GM19468 (cell line): ENCODE measurements around the gene CDKAL1.

ENCODE experiments used
- ATAC-seq: cut with Tn5 transposase; IDR thresholded peaks from one replicate; pipeline ENCODE4 v1.9.1; 2021; ENCODE audit warnings: mild to moderate bottlenecking, moderate library complexity, moderate number of reproducible peaks; ENCODE audit not compliant: unreplicated experiment; ENCODE audit errors: extremely low read depth

The CDKAL1 gene

DNA sequence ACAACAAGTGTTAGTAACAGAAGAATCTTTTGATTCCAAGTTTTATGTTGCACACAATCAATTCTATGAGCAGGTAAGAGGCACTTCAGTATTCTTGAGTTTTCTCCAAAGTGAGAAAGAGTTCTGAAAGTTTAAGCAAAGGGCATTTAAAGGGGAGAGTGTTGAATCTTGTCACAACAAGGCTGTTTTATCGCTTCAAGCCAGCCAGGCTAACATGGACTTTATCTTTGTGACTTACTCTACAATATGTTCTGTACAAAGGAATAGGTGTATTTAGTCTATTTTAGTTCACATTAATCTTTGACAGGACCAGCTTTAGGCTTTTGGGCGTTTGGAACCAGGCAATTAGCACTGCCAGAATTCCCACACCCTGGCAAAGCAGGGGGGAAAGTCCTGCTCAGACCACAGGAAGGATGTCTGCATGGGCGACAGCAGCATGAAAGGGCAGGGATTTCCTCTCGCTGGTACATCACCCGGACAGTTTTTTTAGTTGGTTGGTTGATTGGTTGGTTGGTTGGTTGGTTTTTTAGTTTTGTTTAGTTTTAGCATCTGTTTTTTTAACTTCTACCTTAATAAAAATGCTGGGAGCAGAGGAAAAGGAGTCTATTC lies 663.9 kb downstream of the CDKAL1 start:
- ATAC-seq = no peak

DNA sequence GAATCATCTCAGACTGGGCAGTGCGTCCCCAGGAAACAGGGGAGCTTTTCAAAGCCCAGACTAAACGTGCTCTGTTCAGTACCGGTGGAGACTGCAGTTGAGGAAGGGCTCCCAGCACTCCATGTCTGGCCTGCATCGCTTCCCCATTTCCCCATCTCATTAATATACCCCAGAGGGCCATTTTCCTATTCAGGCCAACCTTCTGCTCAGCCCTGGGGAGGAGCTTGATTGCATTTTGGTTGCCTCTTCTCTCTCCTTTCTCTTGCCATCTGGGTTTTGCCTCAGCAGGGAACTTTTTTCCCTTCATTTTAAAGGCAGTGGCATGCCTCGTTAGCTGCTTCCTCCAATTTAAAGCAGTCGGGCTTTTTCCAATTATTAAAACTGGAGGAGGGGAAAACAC lies 665.0 kb downstream of the CDKAL1 start:
- no peak for ATAC-seq

DNA sequence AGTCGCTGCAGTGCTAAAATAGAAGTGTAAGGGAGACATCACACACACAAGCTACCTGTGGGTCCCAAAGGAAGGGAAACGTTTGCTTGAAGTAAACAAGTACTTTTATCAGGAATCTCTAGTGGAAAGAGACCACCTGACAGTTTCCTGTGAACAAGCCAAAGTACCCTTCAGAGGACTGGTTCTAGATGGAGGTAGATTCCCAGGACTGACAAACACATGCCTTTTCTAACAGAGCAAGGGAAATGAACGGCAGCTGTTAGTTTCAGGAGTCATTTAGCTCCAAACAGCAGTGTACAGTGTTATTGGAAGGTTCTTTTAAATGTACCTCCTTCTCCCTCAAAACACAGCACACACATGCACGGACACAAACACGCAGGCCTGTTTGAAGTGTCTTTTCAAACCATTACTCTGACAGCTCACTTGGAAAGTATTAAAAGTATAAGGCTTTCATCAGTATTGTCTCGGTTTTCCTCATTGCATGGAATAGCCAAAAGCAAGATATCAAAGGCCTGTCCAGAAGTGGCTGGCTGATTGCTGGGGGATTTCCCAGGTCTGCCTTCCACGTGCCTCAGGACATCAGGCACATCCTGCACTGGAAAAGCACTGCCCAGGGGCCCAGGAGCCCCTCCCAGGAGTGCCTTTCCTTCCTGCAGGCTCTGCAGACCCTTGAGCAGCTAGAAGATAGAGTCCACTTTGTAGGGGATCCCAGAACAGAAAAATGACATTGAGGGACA lies 666.0 kb downstream of the CDKAL1 start:
- no peak for ATAC-seq

DNA sequence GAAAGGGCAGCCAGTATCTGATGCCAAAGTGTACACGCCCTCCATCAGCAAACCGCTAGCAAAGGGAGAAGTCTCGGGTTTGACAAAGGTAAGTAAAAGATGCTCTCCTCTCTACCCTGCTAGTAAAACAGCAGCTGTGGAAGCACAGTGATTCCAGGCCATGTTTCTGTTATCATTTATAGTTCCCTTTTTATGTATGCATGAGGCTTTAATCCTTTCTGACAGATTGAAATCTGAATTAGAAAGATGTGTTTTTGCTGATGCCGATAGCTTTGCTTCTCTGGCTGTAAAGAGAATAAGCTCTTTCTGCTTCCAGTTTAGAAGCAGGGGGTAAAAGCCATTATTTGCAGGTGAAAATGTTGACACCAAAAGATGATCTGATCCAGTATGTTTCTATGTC lies 666.9 kb downstream of the CDKAL1 start:
- ATAC-seq = no peak

GRCh38 chr6:21201637-21202350 lies 667.5 kb downstream of the CDKAL1 start:
- ATAC-seq = no peak

DNA sequence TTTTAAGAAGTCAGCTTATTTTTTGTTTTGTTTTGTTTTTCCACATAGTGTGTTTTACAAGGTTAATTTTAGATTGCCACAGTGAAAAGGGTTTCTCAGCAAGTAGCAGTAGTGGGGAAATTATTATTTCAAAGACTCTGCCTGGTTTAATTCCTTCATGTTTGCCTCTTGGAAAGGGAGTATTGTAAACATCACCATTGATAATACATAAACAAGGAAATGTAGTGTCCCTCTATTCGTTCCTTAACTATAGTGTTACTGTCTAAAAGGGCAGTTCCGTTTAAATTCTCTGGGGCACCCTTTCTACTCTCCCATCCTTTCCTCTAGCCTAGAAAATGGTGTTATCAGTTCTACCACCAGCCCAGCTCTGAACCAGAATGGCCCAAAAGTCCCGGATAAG lies 668.3 kb downstream of the CDKAL1 start:
- no peak for ATAC-seq

- no peak for ATAC-seq
Measured at GRCh38 chr6:21204951-21205350, 670.7 kb downstream of the CDKAL1 start.

DNA sequence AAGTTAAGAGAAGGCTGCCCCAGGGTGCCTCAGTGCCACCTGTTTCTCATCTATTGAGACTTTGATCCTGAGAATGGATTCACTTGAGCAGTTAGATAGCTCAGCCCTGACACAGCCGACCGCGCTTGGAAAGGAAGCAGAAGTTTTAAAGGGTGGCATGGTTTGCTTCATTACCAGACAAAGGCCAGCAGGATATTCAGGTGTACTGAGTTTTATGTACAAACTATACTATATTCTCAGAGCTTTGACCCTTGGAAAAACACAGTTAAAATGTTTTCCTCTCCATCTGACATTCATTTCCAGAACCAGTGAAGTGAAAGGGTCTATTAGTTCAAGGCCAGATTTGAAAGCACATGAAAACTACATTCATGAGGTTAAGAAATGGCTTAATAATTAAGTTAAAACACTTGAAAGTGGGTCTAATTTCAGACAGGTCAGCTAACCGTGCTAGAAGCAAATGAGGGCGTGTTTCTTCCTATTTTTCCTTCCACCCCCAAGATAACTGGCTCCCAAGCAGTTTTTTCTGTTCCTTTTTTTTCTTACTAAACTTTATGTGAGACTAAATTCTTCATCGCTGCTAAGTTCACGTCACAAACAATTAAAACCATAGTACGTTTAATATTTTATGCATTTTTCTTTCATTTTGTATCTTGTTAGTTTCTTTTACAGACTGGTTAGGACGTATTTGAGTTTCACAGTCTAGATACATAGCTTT lies 674.0 kb downstream of the CDKAL1 start:
- peak; percentile 28 for ATAC-seq

GRCh38 chr6:21208796-21209186 lies 674.5 kb downstream of the CDKAL1 start:
- ATAC-seq = no peak

DNA sequence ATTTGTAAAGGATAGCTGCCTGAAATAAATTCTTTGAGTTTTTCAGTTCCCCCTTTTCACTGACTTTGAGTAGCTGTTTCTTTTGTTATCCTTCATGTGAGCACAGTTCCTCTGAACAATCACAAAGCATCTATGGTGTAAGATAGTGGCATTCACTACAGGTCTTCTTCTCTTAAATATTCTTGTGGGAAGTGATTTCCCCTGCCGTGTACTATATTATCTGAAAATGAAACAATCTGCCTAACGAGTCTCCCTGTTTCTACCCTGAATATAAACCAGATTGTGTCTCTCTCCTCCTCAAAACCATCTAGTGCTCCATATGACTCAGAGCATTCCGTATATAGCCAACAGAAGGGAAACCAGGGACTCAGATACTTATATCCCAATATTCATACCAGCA lies 679.2 kb downstream of the CDKAL1 start:
- ATAC-seq = peak; percentile 60

GRCh38 chr6:21214738-21215448 lies 680.6 kb downstream of the CDKAL1 start:
- ATAC-seq = no peak

DNA sequence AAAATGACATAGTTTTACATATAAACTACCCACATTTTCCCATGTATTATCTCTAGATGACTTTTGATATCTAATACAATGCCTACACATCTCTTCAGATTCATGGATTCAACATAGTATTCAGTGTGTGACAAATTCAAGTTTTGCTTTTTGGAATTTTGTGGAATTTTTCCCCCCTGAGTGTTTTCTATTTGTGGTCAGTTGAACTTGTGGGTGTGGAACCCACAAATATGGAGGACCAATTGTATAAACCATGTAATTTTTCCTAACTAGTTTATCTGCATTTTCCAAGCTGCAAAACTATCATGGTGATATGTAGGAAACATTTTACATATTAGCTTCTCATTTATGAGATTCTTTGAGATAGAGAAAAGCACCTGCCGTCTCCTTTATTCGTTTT lies 685.0 kb downstream of the CDKAL1 start:
- no peak for ATAC-seq

DNA sequence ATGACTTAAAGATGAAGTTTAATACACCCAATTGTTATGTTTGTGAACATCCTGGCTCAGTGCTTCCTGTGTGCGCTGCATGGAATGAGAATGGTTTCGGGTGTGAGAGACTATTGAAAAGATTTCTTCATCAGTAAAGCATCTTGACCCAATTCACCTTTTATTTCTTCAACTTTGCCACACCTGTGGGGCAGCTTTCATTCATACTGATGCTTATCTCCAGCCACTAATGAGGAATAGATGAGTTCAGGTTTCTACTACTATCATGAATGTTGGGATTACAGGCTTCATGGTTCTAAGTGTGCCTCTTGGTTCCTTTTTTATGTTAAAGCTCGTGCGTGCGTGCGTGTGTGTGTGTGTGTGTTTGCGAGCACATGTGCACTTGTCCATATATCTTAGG lies 685.6 kb downstream of the CDKAL1 start:
- ATAC-seq = no peak

DNA sequence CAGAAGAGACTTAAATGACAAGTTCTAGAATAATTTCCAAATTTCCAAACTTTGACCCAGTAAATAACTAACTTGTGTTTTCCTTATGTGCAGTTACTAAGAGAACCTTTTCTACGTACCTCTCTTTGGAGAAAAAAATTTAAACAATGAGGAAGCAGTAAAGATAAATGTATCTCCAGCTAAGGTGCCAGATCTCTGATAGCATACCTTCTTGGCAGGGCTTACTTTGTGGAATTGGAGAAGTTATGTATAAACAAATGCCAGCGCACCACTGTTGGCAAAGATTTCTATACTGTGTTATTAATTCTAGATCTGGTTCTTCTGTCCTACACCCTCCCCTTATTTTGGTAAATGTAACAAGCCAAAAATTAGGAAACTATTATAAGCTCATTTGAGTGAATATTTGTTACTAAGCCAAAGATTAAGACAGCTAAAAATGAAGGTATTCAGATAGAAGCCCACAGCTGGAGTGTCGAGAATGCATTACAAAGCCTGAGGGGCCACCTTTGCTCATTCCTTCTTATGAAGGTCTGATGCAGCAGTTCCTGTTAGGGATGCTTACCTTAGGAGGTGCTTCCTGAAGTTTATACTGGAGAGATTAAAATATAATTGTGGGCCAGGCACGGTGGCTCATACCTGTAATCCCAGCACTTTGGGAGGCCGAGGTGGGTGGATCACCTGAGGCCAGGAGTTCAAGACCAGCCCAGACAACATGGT lies 686.2 kb downstream of the CDKAL1 start:
- no peak for ATAC-seq

- no peak for ATAC-seq
Measured at GRCh38 chr6:21222656-21223055, 688.4 kb downstream of the CDKAL1 start.

- no peak for ATAC-seq
Measured at GRCh38 chr6:21225912-21226311, 691.7 kb downstream of the CDKAL1 start.

- no peak for ATAC-seq
Measured at GRCh38 chr6:21227486-21227885, 693.2 kb downstream of the CDKAL1 start.

- ATAC-seq = no peak
Measured at GRCh38 chr6:21228411-21228810, 694.2 kb downstream of the CDKAL1 start.

DNA sequence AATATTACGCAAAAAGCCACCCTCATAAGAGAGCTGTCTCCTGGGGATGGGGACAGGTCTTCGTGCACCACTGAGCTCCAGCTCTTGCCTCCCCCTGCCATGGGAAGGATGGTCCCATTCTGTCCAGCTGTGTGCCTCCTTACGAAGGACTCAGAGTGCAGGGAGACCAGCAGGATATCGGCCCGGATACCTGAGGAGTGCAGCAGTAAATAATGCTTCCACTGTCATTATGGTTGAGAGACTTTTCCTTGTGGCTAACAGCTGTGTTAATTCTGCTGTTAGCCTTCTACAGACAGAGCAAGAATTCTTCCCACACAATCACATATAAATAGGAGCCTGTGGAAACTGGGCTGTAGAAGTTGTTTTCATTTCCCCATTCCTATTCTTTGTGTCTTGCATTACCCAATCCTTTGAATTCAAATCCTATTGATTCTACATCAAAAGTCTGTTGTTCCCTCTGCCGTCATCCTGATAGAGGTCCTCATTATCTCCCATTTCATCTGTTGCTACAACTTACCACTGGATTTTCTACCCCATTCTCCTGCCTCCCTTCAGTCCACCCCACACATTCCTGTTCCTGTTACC lies 694.7 kb downstream of the CDKAL1 start:
- ATAC-seq = no peak
